Fibroblast of lung (primary cell): ENCODE results near the gene MIEN1.

Experiments
- EZH2 ChIP-seq: IDR thresholded peaks from 2 replicates; pipeline ENCODE4 v1.5.1; 2012; ENCODE audit warnings: low read length, control low read depth, mild to moderate bottlenecking; ENCODE audit errors: missing control alignments
- TF ChIP-seq, protein P1 (sequence below), 2 donors: IDR thresholded peaks in 1 of 2; conservative IDR thresholded peaks in 1 of 2; 1 replicate in 1 of 2; 2 replicates in 1 of 2; pipeline ENCODE4 v1.5.1; 2011 to 2012; ENCODE audit warnings: low read length in 2 of 2, control low read depth in 1 of 2, inconsistent platforms in 1 of 2, low read depth in 1 of 2, mild to moderate bottlenecking in 1 of 2

DNA sequence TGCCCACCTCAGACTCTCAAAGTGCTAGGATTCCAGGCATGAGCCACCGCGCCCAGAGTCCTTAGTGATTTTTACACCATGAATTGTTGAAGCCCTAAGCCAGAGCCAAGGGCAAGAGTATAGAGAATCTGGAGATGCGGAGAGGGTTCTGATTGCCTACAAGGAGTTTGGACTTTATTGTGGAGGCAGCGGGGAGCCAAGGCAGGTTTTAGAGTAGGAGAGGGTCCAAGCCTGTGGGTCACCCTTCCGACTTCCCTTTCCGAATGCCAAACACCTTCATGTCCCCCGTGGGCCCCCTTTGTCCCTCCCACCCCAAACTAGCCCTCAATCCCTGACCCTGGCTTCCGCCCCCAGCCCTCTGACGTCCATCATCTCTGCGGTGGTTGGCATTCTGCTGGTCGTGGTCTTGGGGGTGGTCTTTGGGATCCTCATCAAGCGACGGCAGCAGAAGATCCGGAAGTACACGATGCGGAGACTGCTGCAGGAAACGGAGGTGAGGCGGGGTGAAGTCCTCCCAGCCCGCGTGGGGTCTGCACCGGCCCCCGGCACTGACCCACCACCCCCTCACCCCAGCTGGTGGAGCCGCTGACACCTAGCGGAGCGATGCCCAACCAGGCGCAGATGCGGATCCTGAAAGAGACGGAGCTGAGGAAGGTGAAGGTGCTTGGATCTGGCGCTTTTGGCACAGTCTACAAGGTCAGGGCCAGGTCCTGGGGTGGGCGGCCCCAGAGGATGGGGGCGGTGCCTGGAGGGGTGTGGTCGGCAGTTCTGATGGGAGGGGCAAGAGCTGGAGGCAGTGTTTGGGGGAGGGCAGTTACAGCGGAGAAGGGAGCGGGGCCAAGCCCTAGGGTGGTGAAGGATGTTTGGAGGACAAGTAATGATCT lies 7.1 kb downstream of the MIEN1 start:
- TF ChIP-seq, protein P1, sequence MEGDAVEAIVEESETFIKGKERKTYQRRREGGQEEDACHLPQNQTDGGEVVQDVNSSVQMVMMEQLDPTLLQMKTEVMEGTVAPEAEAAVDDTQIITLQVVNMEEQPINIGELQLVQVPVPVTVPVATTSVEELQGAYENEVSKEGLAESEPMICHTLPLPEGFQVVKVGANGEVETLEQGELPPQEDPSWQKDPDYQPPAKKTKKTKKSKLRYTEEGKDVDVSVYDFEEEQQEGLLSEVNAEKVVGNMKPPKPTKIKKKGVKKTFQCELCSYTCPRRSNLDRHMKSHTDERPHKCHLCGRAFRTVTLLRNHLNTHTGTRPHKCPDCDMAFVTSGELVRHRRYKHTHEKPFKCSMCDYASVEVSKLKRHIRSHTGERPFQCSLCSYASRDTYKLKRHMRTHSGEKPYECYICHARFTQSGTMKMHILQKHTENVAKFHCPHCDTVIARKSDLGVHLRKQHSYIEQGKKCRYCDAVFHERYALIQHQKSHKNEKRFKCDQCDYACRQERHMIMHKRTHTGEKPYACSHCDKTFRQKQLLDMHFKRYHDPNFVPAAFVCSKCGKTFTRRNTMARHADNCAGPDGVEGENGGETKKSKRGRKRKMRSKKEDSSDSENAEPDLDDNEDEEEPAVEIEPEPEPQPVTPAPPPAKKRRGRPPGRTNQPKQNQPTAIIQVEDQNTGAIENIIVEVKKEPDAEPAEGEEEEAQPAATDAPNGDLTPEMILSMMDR (conservative IDR thresholded peaks at IDR 0.05 in 1 of 2, IDR thresholded peaks at IDR 0.05 in 1 of 2; ENCODE audit: low read depth in 1 of 2, low read length in 2 of 2): no peak
- no peak for TF ChIP-seq EZH2
